GM10847 (cell line): ENCODE results near the gene MARCO.

Source experiments
- POLR2A ChIP-seq: IDR thresholded peaks from 2 replicates; pipeline ENCODE4 v1.6.1; 2011; ENCODE audit not compliant: insufficient read length; ENCODE audit errors: extremely low read depth

MARCO gene

GRCh38 chr2:119025013-119025412 lies 83.0 kb downstream of the MARCO start:
- no peak for TF ChIP-seq POLR2A

GRCh38 chr2:119025762-119026351 lies 83.9 kb downstream of the MARCO start:
- no peak for TF ChIP-seq POLR2A

DNA sequence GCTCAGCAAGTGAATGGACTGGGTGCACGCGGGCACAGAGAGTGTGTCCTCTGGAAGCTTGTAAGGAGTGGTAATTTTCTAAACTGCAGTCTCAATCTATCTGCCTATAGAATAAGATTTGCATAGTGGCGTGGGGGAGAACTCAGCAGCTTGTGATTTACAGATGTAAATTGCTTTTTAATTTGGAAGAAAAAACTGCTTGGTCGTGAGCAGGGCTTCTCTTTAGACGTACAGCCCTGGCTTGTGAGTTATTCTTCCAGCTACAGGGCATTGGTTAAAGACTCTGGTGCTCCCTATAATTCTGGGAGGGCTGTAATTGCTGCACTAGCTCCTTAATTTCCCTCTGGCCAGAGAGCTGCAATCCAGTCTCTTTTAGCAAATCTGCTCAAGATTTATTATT lies 84.9 kb downstream of the MARCO start:
- no peak for TF ChIP-seq POLR2A

GRCh38 chr2:119028327-119029174 lies 86.6 kb downstream of the MARCO start:
- no peak for TF ChIP-seq POLR2A

- TF ChIP-seq POLR2A: no peak
These were observed 87.3 kb downstream of the MARCO start for GRCh38 chr2:119029297-119029696.

- no peak for TF ChIP-seq POLR2A
These were observed 98.7 kb downstream of the MARCO start for GRCh38 chr2:119040730-119041129.
